Activated CD4-positive, CD25-positive, alpha-beta regulatory T cell treated with anti-CD3 and anti-CD28 coated beads, Interleukin-2, amount 50 U/mL, for 72 hours (primary cell): ENCODE data around the gene TKTL1.
A peak's percentile ranks its signal among the peaks of the same experiment; 100 is the strongest.
"Not testable (repeated sequence)": the region's sequence is repeated elsewhere in the genome, so short reads cannot be mapped to it uniquely, and the experiment has no call there.

Source experiments
- DNase-seq: peaks from one replicate; pipeline ENCODE4 v3.0.0; 2021

The TKTL1 gene

DNA sequence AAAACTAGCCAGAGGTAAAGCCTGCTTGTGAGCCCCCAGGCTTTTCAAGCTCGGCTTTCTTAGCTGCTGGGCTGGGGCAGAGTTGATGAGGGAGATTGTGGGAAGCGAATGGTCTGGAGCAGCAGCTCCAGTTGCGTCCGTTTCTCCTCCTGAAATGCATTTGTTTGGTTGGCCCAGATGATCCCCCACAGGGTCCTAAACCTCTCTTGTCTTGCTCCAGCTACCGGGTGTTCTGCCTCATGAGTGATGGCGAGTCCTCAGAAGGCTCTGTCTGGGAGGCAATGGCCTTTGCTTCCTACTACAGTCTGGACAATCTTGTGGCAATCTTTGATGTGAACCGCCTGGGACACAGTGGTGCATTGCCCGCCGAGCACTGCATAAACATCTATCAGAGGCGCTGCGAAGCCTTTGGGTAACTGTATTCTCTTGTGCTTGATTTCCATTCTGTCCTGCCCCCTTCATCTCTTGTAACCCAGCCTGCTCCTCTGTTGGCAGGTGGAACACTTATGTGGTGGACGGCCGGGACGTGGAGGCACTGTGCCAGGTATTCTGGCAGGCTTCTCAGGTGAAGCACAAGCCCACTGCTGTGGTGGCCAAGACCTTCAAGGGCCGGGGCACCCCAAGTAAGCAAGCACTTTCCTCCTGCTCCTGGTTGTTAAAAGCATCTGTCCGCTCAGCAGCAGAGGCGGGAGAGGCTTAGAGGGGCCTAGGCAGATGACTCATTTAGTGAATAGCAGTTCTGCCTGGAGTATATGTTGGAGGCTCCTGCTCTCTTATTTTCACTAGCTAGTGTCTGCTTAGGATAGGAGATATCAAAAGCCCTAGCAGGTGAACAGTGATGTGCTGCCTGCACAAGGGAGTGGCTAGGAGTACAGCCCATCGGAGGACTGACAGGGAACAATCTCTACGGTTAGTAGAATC is 15.3 kb downstream of the TKTL1 start:
- DNase-seq, result no peak

DNA sequence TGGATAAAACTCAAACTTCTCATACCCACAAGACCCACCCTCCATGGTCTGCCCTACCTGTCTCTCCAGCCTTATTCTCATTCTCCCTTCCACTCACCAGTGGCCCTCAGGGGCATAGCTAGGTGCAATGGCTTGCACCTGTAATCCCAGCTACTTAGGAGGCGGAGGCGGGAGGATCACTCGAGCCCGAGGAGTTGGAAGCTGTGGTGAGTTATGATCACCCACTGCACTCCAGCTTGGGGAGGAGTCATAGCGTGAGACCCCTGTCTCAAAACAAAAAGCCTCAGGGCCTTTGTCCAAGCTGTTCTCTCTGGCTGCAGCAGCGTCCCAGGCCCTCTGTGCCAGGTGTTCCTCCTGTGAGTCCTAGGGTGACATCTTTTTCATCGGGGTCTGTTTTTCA is 16.5 kb downstream of the TKTL1 start:
- DNase-seq, result no peak

DNA sequence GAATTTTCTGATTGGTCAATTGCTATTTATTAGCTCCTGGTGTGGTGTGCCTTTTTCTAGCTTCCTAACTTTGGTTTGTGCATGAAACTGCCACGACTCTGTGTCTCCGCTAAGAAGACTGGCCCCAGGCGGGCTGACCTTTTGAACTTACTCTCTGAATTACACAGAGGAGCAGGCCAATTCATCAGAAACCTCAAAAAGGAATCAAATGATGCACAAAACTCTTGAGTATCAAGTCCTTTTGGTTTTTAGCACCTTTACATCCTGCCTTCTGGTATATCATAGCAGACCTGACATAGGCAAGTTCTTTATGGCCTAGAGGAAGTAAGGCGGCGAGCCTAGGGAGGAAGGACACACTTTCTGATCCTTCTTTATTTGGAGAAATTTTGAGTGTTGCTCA is 17.6 kb downstream of the TKTL1 start:
- no peak for DNase-seq

DNA sequence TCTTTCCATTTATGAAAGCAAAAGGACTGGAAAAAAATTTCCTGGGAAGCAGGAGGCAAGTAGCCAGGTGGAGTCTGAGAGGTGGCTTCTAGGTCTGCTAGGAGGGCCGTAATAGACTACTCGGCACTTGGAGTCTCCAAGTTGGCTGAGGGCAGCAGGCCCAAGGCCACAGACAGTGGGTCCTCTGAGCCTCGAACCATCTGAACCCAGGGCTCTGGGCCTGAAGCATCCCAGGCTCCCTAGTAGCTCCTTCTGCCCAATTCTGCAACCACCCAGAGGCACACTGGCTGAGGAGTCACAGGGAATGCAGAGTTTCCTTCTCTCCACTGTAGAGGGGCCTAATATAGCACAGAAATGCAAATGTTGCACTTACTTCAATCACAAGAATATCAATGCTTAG is 19.8 kb downstream of the TKTL1 start:
- no peak for DNase-seq

DNA sequence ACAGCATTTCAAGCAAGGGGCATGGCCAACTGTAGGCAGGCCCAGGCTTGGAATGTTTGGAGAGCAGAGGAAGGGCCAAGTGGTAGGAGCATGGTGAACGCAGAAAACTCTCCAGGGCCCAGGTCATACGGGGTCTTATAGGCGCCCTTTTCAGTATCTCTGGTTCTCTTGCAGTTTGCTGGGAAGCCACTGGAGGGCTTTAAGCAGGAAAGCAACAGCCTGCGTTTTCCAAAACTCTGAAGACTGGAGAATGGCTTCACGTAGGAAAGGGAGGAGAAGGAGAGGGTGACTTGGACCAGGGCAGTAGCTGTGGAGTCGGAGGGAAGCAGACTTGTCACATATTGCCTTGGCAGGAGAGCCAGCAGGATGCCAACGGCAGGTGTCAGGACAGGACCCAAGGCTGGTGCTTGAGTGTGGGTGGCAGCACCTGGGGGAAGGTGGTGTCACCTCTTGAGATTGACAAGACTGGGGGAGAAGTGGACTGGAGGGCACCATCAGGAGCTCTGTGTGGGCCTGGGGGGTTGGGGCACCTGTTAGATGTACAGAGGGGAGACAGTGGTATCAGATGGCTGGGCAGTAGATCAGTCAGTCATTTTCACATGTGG is 21.9 kb downstream of the TKTL1 start:
- no peak for DNase-seq

DNA sequence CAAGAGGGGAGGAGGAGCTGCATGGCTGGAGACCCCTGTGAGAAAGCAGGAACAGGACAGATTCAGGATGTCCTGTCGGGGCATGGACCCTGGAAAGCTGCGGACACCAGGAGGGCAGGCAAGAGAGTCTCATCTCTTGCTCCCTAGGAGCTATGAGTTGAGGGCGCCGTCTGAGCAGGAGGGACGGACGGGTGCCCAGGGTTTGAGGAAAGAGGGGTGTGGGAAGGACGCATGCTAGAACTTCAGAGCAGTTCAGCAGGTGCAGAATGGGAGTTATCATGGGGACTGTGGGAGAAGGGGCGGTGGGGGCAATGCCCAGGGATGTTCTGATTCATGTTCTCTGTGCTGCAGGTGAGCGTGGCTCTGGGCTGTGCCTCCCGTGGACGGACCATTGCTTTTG is 24.8 kb downstream of the TKTL1 start:
- DNase-seq, result no peak

DNA sequence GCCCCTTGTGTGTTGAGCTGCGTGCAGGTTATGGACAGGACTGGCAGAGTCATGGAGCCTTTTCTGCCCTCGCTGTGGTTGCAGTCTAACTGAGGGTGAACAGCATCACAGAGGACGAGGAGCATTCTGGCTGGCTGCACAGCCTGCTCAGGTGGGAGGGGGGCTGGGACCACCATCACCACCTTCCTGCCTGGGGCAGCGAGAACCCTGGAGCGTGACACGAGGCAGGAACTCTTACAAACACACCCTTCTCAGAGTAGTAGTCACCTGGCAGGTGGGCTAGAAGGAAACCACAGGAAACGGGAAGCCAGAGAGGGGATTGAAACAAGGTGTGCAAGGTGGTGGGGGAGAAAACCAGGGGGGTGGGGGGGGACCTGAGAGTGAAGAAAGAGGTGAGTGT is 25.6 kb downstream of the TKTL1 start:
- no peak for DNase-seq

DNA sequence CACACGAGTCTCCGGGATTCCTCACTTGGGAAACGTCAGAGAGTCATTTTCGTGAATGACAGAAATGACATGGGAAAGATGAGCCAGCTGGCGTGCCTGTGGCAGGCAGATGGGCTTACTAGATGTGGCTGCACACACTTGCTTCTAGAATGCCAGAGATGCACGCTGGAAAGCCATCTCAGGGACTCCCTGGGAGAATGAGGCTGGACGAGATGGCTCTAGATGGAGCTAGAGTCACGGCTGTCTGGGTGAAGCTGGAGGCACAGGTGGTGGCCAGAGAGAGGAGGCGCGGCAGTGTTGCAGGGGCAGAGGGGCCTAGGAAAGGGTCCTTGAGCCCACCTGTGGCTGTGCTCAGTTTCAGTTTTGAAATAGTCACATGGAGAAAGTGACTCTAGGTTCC is 26.0 kb downstream of the TKTL1 start:
- no peak for DNase-seq

DNA sequence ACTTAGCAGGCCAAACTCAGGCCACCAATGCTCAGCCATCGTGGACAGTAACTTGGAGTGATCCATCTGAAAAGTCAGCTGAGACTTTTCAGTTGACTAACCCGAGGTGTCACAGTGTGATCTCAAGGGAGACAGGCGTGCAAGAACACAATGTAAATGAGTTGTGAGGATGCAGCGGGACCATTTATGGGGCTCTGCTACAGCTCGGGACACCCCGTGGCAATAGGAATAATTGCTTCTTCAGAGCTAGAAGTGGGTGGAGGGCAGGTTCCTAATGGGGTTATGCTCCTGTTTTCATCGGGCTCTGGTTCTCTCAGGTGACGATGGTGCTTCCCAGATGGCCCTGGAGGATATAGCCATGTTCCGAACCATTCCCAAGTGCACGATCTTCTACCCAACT is 27.3 kb downstream of the TKTL1 start:
- DNase-seq, result no peak

DNA sequence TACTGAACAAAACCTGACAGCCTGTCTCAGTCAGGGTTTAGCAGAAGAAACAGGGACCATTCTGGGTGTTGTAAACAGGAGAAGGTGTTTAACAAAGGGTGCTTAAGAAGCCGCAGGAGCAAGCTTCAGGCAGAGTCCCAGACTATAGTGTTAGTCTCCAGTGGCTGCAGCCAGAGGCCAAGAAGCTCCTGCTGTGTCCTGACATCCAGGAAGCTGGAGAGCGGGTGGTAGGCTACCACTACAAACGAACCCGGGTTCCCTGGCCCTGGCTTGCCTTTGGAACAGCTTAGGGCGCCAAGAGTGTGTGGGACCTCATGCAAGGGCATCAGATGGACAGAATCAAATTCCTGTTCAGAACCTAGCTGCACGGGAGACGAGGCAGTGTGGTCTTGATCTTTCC is 27.9 kb downstream of the TKTL1 start:
- DNase-seq, result no peak

DNA sequence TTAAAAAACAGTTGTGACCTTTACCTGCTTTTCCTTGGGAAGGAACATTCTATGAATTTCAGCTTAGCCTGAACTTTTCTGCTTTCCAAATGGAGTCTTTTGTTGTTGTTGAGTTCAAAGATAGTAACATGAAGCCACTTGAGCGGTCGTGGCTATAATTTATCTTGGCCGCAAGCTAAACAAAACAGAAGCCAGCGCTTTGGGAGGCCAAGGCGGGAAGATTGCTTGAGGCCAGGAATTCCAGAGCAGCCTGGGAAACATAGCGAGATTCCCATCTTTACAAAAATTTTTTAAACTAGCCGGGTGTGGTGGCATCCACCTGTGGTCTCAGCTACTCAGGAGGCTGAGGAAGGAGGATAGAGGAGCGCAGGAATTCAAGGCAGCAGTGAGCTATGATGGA is 29.9 kb downstream of the TKTL1 start:
- DNase-seq, result no peak

DNA sequence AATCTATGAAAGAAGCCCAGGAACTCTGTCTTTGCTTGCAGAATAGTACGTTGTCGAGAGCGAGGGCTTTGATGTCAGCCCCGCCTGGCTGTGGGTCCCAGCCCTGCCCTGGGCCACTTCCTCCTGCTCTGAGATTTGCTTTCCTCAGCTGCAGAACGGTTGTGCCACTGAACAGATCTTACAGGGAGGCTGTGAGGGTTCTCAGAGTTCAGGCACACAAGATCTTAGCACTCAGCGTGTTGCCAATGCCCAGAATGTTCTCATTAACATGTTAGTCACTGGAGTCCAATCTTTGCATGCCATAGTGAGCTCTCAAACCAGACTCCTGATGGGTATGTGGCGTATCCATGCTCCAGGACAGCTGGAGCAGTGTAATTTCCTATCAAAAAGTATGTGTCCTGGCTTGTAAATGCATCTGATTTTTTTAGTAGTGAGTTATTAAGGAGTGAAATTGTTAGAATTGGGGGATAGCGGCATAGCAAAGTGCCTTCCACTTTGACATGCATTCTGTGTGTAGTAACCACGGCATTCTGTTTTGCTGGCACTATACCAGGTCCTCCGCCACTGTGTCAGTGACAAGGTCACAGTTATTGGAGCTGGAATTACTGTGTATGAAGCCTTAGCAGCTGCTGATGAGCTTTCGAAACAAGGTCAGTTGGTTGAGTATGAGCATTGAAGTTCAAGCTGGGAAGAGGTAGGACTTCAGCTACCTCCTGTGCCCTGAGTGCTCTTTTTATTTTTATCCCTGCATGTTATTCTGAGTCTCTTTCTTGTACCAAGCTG is 31.6 kb downstream of the TKTL1 start:
- DNase-seq, result no peak

DNA sequence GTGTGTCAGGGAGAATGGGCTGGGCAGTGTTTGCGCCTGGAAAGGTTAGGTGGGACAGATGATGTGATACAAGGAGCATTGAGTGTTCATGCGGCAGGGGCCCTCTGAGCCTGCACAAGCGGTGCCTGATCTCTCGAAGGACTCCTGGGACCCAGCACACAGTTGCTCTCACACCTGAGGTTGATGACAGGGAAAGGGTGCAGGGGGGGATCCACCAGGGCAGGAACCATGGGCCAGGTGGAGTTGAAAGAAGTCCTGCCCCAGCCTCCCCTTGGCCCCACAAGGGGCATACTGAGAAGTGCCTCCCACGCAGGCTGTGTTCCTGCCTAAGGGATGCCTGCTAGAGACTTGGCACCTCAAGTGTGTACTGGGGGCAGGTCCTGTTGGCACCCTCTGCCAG is 33.1 kb downstream of the TKTL1 start:
- no peak for DNase-seq

DNA sequence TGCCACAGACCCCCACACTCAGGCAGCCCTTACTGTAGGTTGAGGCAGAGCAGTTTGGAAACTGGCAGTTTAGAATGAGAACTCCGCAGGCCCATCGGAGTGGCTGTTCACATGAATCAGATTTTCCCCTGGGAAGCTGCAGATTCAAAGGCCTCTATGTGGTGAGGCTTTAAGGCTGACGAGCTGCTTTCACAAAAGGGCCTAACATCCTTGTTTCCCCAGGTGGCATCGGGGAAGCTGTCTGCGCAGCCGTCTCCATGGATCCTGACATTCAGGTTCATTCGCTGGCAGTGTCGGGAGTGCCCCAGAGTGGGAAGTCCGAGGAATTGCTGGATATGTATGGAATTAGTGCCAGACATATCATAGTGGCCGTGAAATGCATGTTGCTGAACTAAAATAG is 33.7 kb downstream of the TKTL1 start:
- DNase-seq, result no peak

DNA sequence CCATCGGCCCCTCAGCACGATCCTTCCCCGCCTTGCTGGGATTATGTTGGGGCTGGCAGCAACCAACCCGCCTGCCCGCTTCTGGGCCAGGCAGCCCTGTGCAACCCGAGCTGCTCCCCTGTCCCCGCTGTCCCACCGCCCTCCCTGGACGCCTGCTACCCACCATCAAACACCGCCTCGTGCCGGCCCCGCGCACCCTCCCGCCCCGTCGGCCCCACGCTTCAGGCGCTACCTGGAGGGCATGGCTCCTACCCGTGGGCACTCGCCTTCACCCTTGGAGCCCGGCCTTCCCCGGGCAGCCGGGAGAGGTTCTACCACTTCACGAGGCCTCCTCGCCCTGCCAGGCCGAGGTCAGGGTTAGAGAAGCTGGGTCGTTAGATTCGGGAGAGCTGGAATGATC is 37.0 kb downstream of the TKTL1 start:
- DNase-seq, result no peak

DNA sequence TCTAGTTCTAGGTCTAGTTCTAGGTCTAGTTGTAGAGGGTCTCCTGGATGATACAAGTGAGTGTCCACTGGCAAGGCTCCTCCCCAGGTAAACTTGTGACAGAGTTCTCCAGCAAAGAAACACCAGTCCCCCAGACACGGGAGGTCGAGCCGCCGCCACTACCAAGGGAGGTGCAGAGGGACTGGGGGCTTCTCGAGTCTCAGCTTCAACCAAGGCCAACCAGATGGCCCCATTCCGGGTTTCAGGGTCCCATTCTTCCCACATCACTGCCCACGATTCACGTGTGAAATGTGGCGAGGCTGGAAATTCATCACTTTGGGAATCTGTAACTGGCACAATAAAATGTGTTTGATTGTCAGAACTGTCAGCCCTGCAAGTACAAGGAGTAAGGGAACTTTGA is 37.5 kb downstream of the TKTL1 start:
- DNase-seq, result no peak

DNA sequence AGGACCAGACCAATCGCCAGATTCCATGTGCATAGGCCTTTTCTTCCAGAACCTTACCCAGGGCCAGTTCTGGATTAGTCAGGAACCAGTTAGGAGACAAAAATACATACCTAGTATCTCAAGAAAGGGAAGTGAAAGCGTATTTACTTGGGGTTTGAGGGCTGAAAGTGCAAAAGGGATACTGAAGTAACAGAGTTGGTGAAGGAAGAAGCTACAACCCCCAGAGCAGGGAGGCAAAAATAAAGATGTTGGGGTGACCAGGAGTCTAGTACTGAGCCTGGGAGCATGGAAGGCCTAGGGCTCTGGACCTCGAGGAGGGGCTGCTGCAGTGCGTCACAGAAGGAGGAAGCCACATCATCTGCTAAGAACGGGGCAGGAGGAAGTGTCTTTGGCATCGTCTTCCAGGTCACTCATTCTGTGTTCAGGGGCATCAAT is 38.3 kb downstream of the TKTL1 start:
- no peak for DNase-seq

DNA sequence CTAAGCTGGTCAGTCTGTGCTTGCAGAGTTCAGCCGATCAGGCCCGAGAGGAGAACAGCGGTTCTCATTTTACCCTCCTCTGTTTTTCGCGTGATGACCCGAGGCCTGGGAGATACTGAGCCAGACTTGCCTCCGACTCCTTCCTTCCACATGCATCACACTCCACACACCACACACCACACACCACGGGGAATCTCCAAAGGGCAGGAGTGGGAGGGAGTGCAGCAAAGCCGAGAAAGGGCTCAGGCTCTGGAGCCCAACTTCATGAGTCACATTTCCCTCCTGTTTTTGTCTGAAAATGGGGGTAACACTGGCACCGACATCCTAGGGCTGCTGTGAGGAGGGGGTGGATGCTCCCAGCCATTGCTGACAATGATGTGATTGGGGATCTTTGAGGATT is 38.9 kb downstream of the TKTL1 start:
- DNase-seq, result no peak

DNA sequence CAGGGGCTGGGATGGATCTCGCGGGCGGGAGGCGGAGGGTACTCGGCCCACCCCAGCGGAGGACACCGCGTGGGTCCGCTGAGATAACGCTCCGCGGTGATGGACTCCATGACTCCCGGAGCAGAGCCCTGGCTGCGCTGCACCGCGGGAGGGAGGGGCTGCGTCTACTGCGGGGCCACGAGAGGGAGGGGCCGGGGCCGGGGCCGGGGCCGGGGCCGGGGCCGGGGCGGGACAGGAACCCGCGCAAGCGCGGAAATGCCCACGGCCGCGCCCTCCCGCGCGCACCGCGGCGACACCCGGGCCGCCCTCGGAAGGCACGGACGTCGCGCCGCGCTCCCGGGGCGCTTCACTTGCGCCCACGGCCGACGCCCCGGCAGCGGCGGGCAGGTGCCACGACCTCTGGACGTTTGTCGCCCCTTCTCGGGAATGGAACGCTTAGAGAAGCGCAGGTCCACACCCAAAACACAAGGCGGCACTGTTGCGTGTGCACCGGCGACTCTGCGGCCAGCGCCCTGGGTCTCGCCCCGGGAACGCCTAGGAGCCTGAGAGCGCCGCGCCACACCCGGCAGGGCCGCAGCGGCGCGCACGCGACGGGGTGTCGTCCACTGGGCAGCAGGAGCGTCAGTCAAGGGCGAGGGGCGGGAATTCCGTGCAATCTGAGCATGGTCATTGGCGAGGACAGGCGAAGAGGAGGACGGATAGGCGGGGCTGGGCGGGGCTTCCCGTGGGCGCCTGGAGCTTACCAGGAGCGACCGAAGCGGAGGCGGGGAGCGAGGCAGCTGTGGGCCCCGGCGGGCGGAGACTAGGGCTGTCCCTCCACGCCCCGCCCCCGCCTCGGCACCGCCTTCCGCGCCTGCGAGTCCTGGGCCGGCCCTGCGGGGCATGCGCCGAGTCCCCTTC is 46.1 kb downstream of the TKTL1 start:
- DNase-seq, result peak; percentile 36

DNA sequence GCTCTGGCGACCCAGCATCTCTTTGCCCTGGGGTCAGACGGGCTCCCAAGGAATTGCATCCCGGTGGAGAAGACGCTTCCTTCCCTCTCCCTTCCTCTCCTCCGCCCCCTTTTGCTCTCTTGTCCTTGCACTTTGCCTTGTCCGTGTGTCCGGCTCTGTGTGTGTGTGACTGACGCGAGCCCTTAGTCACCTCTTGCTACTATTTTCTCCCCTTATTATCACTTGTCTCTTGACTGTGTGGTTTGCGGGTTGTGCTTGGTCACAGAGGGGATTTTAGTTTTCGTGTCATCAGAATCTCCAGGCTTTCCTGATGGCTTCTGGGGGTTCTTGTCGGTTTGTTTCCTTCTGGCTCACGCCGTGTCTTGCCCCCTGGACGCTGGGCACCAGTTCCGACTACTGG is 47.5 kb downstream of the TKTL1 start:
- not testable (repeated sequence) for DNase-seq

DNA sequence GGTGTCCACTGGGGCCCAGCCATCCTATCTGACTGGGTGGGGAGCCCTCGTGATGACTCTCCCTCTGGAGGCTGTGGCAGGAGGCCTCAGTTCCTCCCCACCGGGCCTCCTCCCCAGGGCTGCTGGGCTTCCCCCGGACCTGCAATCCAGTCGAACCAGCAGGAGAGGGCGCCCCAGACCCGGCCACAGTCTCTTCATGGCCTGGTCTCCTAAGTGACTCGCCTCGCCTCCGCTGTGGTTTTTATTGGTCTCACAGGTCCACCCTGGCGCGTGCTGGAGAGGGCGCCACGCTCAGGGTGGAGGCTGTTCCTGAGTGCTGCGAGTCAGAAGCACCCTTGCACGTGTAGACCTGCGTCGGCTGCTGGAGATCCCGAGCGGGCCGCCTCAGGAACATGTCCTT is 48.0 kb downstream of the TKTL1 start:
- not testable (repeated sequence) for DNase-seq

DNA sequence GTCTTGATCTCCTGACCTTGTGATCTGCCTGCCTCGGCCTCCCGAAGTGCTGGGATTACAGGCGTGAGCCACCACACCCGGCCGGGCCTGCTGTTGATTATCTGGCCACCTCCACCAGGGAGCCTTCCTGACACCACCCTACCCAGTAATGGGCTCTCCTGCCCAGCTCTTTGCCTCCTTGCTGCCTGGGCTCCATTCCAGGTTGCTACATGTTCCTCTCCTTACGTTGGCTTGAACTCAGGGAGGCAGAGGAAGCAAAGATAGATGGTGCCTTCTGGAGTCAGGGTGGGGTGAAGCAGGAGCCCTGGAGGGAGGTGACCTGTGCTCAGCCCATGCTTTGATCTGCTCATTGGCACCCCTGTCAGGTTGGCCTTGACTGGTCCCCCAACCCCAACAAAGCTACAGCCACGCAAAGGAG is 52.5 kb downstream of the TKTL1 start:
- DNase-seq, result no peak
